OCI-LY7 (cell line): ENCODE measurements around the gene CYRIA. TPM values are rescaled to one million over a fixed set of nuclear protein-coding genes. Genes with fewer than 3 reads are reported as not detected.

ENCODE experiments used
- BruUV-seq: library from RNA; stranded (reverse); fragments of 400-500 nt; replicated peaks from 2 replicates; lab custom pipeline; 2021; lab: Mats Ljungman, UMichigan
- CTCF ChIA-PET: fragments of 300-600 bp; sonication (Branson Sonifier 250); formaldehyde crosslinking; loops from one replicate; lab custom pipeline; 2022; ENCODE audit warnings: antibody characterized with exemption; ENCODE audit not compliant: unreplicated experiment; lab: Charles Lee
- POLR2A ChIA-PET: fragments of 300-600 bp; sonication (Branson Sonifier 250); formaldehyde crosslinking; loops from one replicate; lab custom pipeline; 2022; ENCODE audit warnings: antibody characterized with exemption; lab: Charles Lee
- DNase-seq: peaks from one replicate; pipeline ENCODE4 v3.0.0-alpha.2; 2015; ENCODE audit warnings: low spot score
- H2AFZ ChIP-seq: fragments of 200-600 bp; sonication (generic), shearing (Covaris generic); 2 replicates; pipeline ENCODE4 v1.6.1; 2014; ENCODE audit warnings: mild to moderate bottlenecking, antibody characterized with exemption, low read length, moderate library complexity
- H3K27ac ChIP-seq: fragments of 200-600 bp; sonication (generic); 2 replicates; pipeline ENCODE4 v1.5.1; 2014; ENCODE audit warnings: mixed run types, low read depth, mild to moderate bottlenecking, moderate library complexity, low read length, inconsistent platforms; ENCODE audit not compliant: poor library complexity, severe bottlenecking
- H3K36me3 ChIP-seq: fragments of 200-600 bp; sonication (generic); 2 replicates; pipeline ENCODE4 v1.6.1; 2014; ENCODE audit warnings: mild to moderate bottlenecking, antibody characterized with exemption, low read length, moderate library complexity, mixed read lengths; ENCODE audit not compliant: insufficient read depth
- H3K4me1 ChIP-seq: fragments of 200-600 bp; sonication (generic); 2 replicates; pipeline ENCODE4 v1.5.1; 2014; ENCODE audit warnings: mild to moderate bottlenecking, low read length; ENCODE audit not compliant: insufficient read depth, poor library complexity, severe bottlenecking
- H3K4me2 ChIP-seq: fragments of 200-600 bp; sonication (generic); 2 replicates; pipeline ENCODE4 v1.6.1; 2014; ENCODE audit warnings: mild to moderate bottlenecking, low read length
- H3K4me3 ChIP-seq: fragments of 200-600 bp; sonication (generic); 2 replicates; pipeline ENCODE4 v1.5.1; 2014; ENCODE audit warnings: mild to moderate bottlenecking, low read depth, low read length; ENCODE audit not compliant: poor library complexity, severe bottlenecking
- H3K79me2 ChIP-seq: fragments of 200-600 bp; sonication (generic); 2 replicates; pipeline ENCODE4 v1.6.1; 2016; ENCODE audit warnings: low read depth, mild to moderate bottlenecking, low read length, moderate library complexity, mixed read lengths; ENCODE audit not compliant: insufficient read depth
- H3K9me2 ChIP-seq: fragments of 200-600 bp; sonication (generic); 2 replicates; pipeline ENCODE4 v1.6.1; 2016; ENCODE audit warnings: mild to moderate bottlenecking, low read length, mixed read lengths; ENCODE audit not compliant: insufficient read depth
- H3K9me3 ChIP-seq: fragments of 200-600 bp; sonication (generic); 2 replicates; pipeline ENCODE4 v1.6.1; 2014; ENCODE audit warnings: mild to moderate bottlenecking, mixed run types, low read length, mixed read lengths
- H4K20me1 ChIP-seq: fragments of 200-600 bp; sonication (generic); 2 replicates; pipeline ENCODE4 v1.6.1; 2014; ENCODE audit warnings: mild to moderate bottlenecking, antibody characterized with exemption, low read length, moderate library complexity, mixed read lengths; ENCODE audit not compliant: insufficient read depth
- EZH2phosphoT487 ChIP-seq: fragments of 200-600 bp; sonication (generic); IDR thresholded peaks from 2 replicates; pipeline ENCODE4 v1.6.1; 2018; ENCODE audit warnings: low read depth, borderline replicate concordance, mild to moderate bottlenecking, mixed run types, antibody characterized with exemption, low read length, moderate library complexity, mixed read lengths
- intact Hi-C: fragments of 100-400 bp; cut with micrococcal nuclease; formaldehyde crosslinking; loops from one replicate; pipeline ENCODE4 v1.10.0; 2022; ENCODE audit not compliant: unreplicated experiment
- total RNA-seq, 2 experiments: library from RNA; depleted of rRNA in 1 of 2; stranded (reverse); fragments of >200 nt in 1 of 2; shearing (Covaris generic) in 1 of 2; gene quantifications; 2 replicates each; pipeline ENCODE4 v1.2.3, GENCODE V29; 2014 to 2022
- TF ChIP-seq, protein P1 (sequence below): fragments of 200-600 bp; sonication (generic); conservative IDR thresholded peaks from 2 replicates; pipeline ENCODE4 v1.5.1; 2014; ENCODE audit warnings: mild to moderate bottlenecking, antibody characterized with exemption, low read length, moderate library complexity, mixed read lengths

The CYRIA gene
- total RNA-seq, 2 experiments from 2014 or later = 5.0 to 11.7 TPM

DNA sequence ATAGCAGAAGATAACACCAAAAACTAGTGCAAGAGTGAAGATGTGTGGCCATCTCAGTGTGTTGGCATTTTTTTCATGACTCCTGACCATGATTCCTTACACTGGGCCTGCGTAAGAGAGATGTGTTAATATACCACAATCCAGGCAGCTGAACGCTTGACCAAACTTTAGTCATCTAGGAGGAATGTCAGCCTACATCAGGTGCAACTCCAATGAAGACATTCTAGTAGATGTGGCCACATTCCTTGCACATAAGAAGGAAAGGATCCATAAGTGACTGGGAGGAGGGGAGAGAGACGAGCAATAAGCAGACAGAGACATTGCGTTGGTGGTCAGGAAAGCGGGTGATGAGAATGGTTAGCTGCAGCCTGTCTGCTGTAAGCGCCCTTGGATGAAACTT is 42.6 kb downstream of the CYRIA start:
- CTCF ChIA-PET = interaction anchor here (0.9 to 13.4 kb wide), 3 partner anchors 11 to 134 kb away, joined by 3 to 149 read pairs (median 7); no protein-coding TSS in a partner anchor
- H3K4me2 ChIP-seq = peak overlapping the region; percentile 95

DNA sequence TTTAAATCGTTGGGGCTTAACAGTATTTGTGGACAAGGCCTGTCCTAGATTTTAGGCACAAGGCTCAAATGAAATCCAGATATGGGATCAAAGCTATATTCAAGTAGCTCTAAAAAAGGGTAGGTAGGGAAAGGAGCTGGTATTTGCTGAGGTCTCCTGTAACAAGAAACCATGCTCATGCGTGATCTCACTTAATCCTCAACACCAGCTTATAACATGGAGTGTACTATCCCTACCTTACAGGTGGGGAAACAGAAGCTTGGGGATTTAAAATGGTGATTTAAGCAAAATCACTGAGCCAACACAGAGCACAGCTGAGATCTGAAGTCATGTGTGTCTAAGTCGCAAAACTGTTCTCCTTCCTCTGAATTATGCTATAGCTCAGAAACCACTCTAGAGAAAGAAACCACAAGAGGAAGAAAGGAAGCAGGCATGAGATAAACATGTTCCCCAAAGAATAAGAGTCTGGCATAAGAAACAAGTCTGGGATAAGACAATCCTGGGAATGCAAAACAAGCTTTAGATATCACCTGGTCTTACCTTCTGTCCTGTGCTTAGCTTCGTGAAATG is 43.1 kb downstream of the CYRIA start:
- Histone ChIP-seq H3K79me2 (peaks cover 13% of the 10 kb centered on the region; the same call in 1 of the 2 replicates), H3K4me1 (peaks cover 75% of the 10 kb centered on the region), H3K9me2 (no peaks in the 10 kb centered on the region), H3K4me2 (peak overlapping the region; percentile 95), H2AFZ (peak overlapping the region; percentile 24; the same call in 1 of the 2 replicates), H3K4me3 (peak overlapping the region; percentile 5), H3K9me3 (no peaks in the 10 kb centered on the region), H3K36me3 (peaks cover 40% of the 10 kb centered on the region), H3K27ac (peak overlapping the region; percentile 97), H4K20me1 (no peaks in the 10 kb centered on the region)
- ChIA-PET CTCF (interaction anchor here (0.8 to 13.4 kb wide), 5 partner anchors 9 to 135 kb away, joined by 3 to 149 read pairs (median 4); no protein-coding TSS in a partner anchor), POLR2A (interaction anchor here (0.7 to 15.0 kb wide), 11 partner anchors 8 to 134 kb away, joined by 3 to 414 read pairs (median 5); partner anchors contain the start of gene CYRIA)
- DNase-seq = peak; percentile 74
- TF ChIP-seq, protein P1, sequence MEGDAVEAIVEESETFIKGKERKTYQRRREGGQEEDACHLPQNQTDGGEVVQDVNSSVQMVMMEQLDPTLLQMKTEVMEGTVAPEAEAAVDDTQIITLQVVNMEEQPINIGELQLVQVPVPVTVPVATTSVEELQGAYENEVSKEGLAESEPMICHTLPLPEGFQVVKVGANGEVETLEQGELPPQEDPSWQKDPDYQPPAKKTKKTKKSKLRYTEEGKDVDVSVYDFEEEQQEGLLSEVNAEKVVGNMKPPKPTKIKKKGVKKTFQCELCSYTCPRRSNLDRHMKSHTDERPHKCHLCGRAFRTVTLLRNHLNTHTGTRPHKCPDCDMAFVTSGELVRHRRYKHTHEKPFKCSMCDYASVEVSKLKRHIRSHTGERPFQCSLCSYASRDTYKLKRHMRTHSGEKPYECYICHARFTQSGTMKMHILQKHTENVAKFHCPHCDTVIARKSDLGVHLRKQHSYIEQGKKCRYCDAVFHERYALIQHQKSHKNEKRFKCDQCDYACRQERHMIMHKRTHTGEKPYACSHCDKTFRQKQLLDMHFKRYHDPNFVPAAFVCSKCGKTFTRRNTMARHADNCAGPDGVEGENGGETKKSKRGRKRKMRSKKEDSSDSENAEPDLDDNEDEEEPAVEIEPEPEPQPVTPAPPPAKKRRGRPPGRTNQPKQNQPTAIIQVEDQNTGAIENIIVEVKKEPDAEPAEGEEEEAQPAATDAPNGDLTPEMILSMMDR = no peak
- TF ChIP-seq EZH2phosphoT487 = no peak
- intact Hi-C loops = loop anchor here (10.0 kb wide), 1 partner anchor 542 kb away; no protein-coding TSS in a partner anchor
- no TSS peak for BruUV-seq

More for the DNA sequence above, 42.6 kb downstream of the CYRIA start:
- no TSS peak for BruUV-seq
- no peak for DNase-seq
- intact Hi-C loops = loop anchor here (10.0 kb wide), 1 partner anchor 542 kb away; no protein-coding TSS in a partner anchor
- no peak for TF ChIP-seq EZH2phosphoT487
- TF ChIP-seq, protein P1 = no peak
- Histone ChIP-seq H3K9me3 (no peaks in the 10 kb centered on the region), H2AFZ (peak overlapping the region; percentile 24; the same call in 1 of the 2 replicates), H3K36me3 (peaks cover 37% of the 10 kb centered on the region), H3K27ac (peak overlapping the region; percentile 97), H3K4me1 (peaks cover 75% of the 10 kb centered on the region), H3K79me2 (peaks cover 13% of the 10 kb centered on the region; the same call in 1 of the 2 replicates), H3K9me2 (no peaks in the 10 kb centered on the region), H3K4me3 (peak overlapping the region; percentile 5), H4K20me1 (no peaks in the 10 kb centered on the region)
- POLR2A ChIA-PET = interaction anchor here (0.7 to 15.0 kb wide), 9 partner anchors 7 to 1025 kb away, joined by 3 to 414 read pairs (median 9); partner anchors contain the start of gene CYRIA
